SK-N-SH treated with all-trans-retinoic acid at 6 μM for 48 hours (cell line): ENCODE measurements around the gene PRTFDC1.

Source experiments
- BACH2 ChIP-seq: fragments of 250-450 bp; sonication (Bioruptor Pico); IDR thresholded peaks from 2 replicates; pipeline ENCODE4 v1.9.0; 2021; ENCODE audit warnings: mild to moderate bottlenecking, borderline replicate concordance
- CSRNP3 ChIP-seq: fragments of 250-450 bp; sonication (Bioruptor Pico); IDR thresholded peaks from 2 replicates; pipeline ENCODE4 v1.5.1; 2021; ENCODE audit warnings: mild to moderate bottlenecking, moderate library complexity
- ISL1 ChIP-seq: fragments of 250-450 bp; sonication (Bioruptor Pico); IDR thresholded peaks from 2 replicates; pipeline ENCODE4 v2.1.2; 2022; ENCODE audit warnings: mild to moderate bottlenecking, moderate library complexity
- RARB ChIP-seq: fragments of 250-450 bp; sonication (Bioruptor Pico); IDR thresholded peaks from 2 replicates; pipeline ENCODE4 v1.8.0; 2021; ENCODE audit warnings: mild to moderate bottlenecking, moderate library complexity

- TF ChIP-seq CSRNP3 (CRISPR knock-in tag) (no peak), RARB (CRISPR knock-in tag) (no peak), BACH2 (CRISPR knock-in tag) (no peak), ISL1 (peak; percentile 65)
Measured at GRCh38 chr10:24947304-24948097, 4.9 kb downstream of the PRTFDC1 start.
